NCI-H1092 treated with DMSO at 0.1 percent for 48 hours (cell line): ENCODE data around the gene ACSF3.

ENCODE experiments used
- DNase-seq: peaks from one replicate; lab custom pipeline; 2025; lab: John Stamatoyannopoulos, UW

ACSF3 gene

GRCh38 chr16:89112377-89113151 lies 18.9 kb downstream of the ACSF3 start:
- DNase-seq: no peak

DNA sequence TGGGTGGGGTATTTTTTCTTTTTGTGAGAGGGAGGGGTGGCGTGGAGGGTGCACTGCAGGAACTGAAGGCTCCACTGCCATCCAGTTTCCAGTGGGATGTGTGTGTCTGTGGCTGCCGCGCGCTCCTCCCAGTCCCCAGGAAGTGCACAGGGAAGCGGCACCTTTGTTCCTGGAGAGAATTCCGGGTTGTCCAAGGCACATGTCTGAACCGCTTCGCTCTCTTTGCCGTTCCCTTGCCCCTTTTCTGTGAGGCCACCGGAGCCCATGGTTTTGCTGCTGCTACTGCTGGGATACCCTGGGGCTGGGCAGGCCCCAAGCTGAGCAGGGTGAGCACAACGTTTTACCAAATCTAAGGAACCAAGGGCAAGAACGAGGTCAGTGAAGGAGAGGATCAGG lies 19.5 kb downstream of the ACSF3 start:
- no peak for DNase-seq

DNA sequence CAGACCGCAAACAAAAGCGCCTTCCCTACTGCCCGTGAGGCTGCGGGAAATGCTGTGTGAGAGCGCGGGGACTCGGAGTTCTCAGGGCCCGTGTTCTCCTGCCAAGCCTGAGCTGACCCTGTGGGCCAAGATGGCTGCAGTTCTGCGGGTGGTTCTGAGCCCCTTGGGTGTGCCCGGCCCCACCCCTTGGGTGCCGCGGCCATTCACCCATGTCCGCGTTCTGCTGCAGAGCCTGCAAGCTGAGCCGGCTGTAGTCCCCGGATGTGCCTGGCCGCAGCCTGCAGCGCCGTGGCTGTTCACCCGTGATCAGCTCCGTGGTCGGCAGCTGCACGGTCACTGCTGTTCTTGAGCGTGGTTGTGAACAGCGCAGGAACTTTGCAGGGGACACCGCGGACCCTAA lies 20.0 kb downstream of the ACSF3 start:
- DNase-seq: no peak

DNA sequence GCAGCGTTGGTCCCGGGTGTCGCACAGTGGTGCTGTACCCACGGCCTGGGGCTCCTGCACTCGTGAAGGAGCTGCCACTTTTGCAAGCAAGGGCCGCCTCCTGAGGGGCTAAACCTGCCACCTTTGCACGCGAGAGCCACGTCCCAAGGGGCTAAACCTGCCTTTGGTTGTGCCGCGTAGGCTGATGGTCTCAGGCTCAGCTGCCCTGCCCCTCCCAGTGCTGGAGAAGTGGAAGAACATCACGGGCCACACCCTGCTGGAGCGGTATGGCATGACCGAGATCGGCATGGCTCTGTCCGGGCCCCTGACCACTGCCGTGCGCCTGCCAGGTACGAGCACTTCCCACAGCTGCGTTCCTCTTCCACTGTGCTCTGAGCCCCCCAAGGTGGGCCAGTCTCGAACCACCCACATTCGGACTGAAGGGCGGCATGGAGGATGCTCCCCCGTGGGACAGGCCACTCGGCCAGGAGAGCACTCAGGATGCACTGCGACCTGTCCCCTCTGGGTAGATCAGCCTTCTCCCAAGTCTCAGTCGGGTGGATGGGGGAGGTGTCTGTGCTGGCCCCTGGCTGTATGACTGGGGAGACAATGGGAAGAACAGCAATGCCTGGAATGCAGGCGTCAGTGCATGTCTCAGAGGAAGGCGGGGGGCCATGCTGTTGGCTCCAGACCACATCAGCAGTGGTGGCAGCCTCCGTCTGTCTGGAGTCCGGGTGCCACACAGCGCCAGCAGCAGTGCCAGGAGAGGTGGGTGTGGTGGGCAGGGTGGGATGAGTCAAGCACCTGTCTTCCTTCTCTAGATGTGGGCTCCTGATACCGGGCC lies 20.7 kb downstream of the ACSF3 start:
- no peak for DNase-seq

DNA sequence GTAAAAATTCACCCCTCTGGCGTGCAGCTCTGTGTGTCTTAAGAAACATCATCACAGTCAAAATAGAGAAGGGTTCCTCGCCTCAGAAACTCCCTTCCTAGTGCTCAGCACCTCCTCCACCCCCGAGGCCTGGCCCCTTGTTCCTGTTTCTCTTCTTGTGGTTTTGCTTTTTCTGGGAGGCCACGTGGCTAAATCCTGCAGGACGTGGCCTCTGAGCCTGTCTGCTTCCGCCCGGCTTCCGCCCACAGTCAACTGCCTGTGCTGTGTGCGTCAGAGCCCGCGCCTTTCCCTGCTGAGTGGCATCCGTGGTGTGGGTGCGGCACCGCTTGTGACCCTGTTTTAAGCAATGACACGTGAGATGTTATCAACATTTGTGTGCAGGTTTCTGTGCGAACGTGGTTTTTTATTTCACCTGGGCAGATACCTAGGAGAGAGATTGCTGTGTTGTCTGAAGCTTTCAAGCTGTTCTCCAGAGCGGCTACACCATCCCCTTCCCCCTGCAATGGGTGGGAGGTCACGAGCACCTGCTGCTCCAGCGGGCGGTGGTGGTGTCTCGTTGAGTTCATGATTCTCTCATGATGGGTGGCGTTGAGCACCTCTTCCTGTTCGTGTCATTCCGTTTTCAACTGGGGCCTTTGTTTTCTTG lies 21.7 kb downstream of the ACSF3 start:
- no peak for DNase-seq

- no peak for DNase-seq
Observed at GRCh38 chr16:89116341-89117226, 22.9 kb downstream of the ACSF3 start.

DNA sequence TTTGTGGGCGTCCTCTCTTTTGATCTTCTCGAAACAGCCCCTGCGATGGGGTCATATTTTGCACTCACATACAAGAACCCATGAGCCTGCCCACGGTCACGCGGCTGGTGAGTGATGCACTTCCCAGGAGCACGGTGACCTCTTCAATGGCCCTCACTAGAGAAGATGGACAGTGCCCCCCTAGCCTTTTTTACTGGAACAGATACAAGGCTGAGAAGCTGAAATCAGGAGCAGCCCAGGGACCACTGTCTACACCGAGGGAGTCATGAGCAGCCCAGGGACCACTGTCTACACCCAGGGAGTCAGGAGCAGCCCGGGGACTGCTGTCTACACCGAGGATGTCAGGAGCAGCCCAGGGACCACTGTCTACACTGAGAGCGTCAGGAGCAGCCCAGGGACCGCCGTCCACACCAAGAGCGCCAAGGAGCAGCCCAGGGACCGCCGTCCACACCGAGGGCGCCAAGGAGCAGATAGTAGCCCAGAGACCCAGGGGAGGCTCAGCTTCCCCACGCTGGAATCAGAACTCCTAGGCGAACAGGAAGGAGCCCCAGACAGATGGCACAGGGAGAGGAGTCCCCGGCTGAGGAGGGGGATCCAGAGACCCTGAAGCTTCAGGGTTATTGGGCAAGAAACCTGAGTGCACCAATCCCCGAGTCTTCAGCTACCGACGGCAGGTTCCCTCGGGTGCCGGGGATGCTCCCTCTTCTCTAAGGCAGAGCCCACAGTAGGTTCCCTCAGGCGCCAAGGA lies 23.7 kb downstream of the ACSF3 start:
- no peak for DNase-seq

DNA sequence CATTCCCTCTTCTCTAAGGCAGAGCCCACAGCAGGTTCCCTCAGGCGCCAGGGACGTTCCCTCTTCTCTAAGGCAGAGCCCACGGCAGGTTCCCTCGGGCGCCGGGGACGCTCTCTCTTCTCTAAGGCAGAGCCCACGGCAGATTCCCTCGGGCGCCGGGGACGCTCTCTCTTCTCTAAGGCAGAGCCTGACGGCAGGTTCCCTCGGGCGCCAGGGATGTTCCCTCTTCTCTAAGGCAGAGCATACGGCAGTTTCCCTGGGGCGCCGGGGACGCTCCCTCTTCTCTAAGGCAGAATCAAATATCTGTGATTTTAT lies 24.3 kb downstream of the ACSF3 start:
- DNase-seq: no peak

GRCh38 chr16:89118361-89119165 lies 24.9 kb downstream of the ACSF3 start:
- no peak for DNase-seq

GRCh38 chr16:89119166-89119621 lies 25.5 kb downstream of the ACSF3 start:
- no peak for DNase-seq

GRCh38 chr16:89119661-89120141 lies 26.0 kb downstream of the ACSF3 start:
- no peak for DNase-seq

DNA sequence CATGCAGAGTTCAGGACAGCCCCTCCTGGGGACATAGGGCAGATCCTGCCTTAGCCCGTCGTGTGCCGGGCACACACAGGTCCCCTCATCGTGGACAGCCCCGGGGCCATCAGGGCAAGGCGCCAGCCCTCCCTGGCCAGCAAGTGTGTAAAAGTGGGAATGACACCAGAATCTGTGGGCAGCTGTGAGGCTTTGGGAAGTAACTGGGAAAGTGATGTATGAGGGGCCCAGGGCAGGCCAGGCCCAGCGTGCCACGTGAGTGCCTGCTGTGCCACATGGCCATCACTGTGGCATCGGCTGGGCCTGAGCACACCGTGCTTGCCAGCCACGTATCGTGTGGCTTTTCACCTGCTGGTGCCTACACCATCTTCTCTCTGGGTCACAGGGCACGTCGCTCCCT lies 26.6 kb downstream of the ACSF3 start:
- DNase-seq: no peak

DNA sequence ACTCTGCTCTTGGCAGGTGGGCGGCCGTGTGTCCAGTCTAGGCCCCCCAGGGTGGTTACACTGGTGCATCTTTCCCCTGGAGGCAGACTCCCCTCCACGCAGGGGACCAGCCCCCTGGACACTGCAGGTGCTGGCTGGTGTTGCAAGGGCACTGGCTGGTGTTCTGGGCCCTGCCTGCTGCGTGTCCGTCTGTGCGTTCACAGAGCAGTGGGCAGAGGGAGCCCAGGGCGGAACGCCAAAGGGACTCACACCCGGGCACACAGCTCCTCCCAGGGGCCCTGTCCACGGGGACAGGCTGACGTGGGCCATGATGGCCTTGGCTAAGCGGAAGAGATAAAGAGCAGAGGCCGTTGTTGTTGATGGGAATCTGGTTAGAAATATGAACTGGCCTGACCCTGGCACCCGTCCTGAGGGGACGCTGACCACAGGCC lies 27.3 kb downstream of the ACSF3 start:
- DNase-seq: no peak

GRCh38 chr16:89121691-89122321 lies 28.2 kb downstream of the ACSF3 start:
- DNase-seq: no peak

DNA sequence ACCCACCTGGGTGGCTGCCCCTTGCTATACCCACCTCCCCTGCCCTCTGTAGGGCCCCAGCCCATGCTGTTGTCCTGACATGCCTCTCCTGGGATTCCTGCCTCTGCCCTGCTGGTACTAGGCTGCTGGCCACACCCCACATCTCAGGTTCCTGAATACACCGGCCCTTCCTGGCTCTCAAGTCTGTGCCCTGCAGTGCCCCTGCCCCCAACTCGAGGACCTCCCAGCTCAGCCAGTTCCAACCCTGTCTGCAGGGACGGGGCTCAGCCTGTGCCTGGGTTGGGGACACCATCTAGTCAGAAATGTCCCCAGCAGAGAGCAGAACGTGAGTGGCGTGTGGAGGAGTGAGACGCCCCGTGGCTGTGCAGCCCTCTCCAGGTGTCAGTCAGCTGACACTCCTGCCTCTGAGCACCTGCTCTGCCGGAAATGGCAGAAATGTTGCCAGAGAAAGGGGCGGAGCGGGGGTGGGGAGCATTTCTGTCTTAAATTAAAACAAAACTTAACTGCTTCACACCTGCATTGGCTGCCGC lies 28.7 kb downstream of the ACSF3 start:
- DNase-seq: peak; percentile 47

DNA sequence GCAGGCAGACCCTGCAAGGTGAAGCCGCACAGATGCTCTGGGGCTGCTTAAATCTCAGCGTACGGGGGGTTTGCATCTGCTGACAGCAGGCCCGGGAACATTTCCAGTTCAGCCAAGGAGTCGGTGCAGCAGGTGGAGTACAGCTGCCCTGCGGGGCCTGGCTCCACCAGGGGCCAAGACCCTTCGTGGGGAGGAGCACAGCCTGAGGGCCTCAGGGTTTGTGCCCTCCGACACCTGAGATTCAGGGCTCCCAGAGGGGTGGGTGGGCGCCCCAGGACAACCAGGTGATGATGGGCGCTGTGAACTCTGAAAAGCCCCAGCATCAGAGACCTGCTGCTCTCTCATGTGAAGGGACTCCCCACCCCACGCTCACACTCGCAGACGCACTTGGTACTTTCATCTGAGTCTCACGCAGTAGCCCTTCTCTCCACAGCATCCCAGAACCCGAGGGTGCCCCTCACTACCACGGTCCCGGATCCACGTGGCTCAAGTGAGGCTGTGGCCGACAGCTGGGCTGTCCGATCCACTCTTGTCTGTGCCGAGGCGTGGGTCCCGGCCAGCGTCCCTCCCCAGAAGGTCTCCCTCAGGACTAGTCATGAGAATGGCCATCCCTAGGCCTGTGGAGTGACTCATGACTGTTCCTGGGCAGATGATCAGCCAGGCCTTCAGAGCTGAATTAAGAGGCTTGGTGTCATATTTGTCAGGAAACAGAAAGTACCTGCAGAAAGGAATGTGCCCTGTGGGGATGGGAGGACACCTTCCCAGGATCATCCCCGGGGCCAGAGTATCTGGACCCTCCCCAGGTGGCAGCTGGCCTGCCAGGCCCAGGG lies 29.6 kb downstream of the ACSF3 start:
- no peak for DNase-seq

- DNase-seq: no peak
Observed at GRCh38 chr16:89123831-89124100, 30.1 kb downstream of the ACSF3 start.

GRCh38 chr16:89129378-89129777 lies 35.7 kb downstream of the ACSF3 start:
- DNase-seq: no peak

GRCh38 chr16:89130448-89130847 lies 36.8 kb downstream of the ACSF3 start:
- DNase-seq: no peak
